Subcutaneous abdominal adipose tissue (tissue), 5 donors: Measurements from ENCODE around the gene SLC44A4.
"Not testable (repeated sequence)": the region's sequence is repeated elsewhere in the genome, so short reads cannot be mapped to it uniquely, and the experiment has no call there.

ENCODE experiments used
- H3K27ac ChIP-seq: one replicate; pipeline ENCODE4 v1.7.0; 2013; ENCODE audit warnings: low read depth, mild to moderate bottlenecking, inconsistent platforms, low read length, moderate library complexity
- H3K27me3 ChIP-seq, 5 donors: one replicate each; pipeline ENCODE4 v1.7.0; 2013; ENCODE audit warnings: low read length in 5 of 5, inconsistent platforms in 1 of 5; ENCODE audit not compliant: control insufficient read depth in 5 of 5, insufficient read depth in 4 of 5
- H3K36me3 ChIP-seq, 5 donors: one replicate each; pipeline ENCODE4 v1.7.0; 2013; ENCODE audit warnings: low read length in 5 of 5; ENCODE audit not compliant: control insufficient read depth in 5 of 5, insufficient read depth in 5 of 5
- H3K4me1 ChIP-seq, 5 donors: one replicate each; pipeline ENCODE4 v1.7.0; 2013; ENCODE audit warnings: low read length in 5 of 5, mild to moderate bottlenecking in 3 of 5, moderate library complexity in 1 of 5; ENCODE audit not compliant: control insufficient read depth in 5 of 5, insufficient read depth in 5 of 5
- H3K4me3 ChIP-seq, 5 donors: one replicate each; pipeline ENCODE4 v1.7.0; 2013; ENCODE audit warnings: low read length in 5 of 5, low read depth in 1 of 5
- H3K9ac ChIP-seq, 5 donors: one replicate each; pipeline ENCODE4 v1.7.0; 2013; ENCODE audit warnings: low read length in 5 of 5, mild to moderate bottlenecking in 4 of 5, moderate library complexity in 3 of 5
- H3K9me3 ChIP-seq, 5 donors: one replicate each; pipeline ENCODE4 v1.7.0; 2013; ENCODE audit warnings: low read length in 5 of 5; ENCODE audit not compliant: control insufficient read depth in 5 of 5
- donor health status: healthy.
- donor health status: healthy.
- donor health status: healthy.
- donor health status: healthy.
- donor health status: healthy.

The SLC44A4 gene

DNA sequence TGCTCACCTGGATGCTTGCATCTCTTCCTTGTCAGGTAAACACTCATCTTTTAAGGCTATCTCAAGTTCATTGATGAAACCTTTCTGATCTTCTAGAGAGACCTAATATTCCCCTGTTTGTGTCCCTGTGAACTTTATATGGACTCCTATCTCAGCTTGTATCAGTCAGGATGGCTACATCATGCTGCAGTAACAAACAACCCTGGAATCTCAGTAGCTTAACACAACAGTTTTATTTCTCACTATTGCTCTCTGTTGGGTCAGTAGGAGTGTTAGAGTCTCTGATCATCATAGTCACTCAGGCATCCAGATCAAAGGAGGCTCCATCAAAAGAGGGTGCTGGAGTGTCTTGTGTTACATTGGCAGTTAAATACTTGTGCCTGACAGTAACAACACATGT, 36.6 kb upstream of the SLC44A4 start:
- Histone ChIP-seq H3K27me3 (peaks cover 0 to 5% (median 0%) of the 10 kb centered on the region in 5 donors), H3K36me3 (no peaks in the 10 kb centered on the region), H3K27ac (no peak overlapping the region), H3K4me1 (no peaks in the 10 kb centered on the region), H3K4me3 (no peak overlapping the region), H3K9me3 (no peaks in the 10 kb centered on the region), H3K9ac (no peak overlapping the region)

DNA sequence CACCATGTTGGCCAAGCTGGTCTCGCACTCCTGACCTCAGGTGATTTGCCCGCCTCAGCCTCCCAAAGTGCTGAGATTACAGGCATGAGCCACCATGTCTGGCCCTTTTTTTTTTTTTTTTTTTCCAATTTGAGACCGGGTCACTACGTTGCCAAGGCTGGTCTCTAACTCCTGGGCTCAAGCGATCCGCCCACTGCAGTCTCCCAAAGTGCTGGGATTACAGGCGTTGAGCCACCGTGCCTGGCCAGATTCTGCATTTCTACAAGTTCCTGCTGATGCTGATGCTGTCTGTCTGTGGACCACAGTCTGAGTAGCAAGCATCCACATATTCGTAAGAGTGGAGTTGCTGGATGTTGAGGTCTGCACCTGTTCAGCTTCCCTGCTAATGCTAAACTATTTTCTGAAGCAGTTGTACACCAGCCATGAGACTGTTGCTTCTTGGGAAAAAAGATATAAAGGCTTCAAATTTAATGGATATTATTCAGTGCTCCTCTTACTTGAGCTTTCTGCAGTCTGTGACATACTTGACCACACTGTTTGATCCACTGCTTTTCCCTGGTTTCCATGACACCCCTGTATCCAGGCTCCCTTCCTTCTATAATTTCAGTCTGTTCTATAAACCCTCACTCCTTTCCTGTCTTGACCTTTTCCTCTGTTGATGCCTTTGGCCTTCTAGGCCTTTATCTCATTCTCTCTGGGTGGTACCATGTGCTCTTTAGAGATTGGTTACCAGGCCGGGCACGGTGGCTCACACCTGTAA, 33.2 kb upstream of the SLC44A4 start:
- Histone ChIP-seq H3K9ac (no peak overlapping the region), H3K27ac (no peak overlapping the region), H3K4me3 (no peak overlapping the region), H3K36me3 (no peaks in the 10 kb centered on the region), H3K4me1 (peaks cover 0 to 6% (median 5%) of the 10 kb centered on the region in 5 donors), H3K27me3 (peaks cover 0 to 5% (median 0%) of the 10 kb centered on the region in 5 donors), H3K9me3 (no peaks in the 10 kb centered on the region)

DNA sequence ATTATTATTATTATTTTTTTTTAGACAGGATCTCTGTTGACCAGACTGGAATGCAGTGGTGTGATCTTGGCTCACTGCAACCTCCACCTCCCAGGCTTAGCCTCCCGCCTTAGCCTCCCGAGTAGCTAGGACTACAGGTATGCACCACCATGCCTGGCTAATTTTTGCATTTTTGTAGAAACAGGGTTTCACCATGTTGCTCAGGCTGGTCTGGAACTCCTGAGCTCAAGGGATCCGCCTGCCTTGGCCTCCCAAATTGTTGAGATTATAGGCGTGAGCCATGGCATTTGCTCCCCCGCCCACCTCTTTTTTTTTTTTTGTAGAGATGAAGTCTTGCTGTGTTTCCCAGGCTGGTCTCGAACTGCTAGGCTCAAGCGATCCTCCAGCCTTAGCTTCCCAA, 30.5 kb upstream of the SLC44A4 start:
- H3K4me3 ChIP-seq, H3K36me3 ChIP-seq, H3K9ac ChIP-seq, H3K27me3 ChIP-seq, H3K27ac ChIP-seq, H3K9me3 ChIP-seq, H3K4me1 ChIP-seq: not testable (repeated sequence)

DNA sequence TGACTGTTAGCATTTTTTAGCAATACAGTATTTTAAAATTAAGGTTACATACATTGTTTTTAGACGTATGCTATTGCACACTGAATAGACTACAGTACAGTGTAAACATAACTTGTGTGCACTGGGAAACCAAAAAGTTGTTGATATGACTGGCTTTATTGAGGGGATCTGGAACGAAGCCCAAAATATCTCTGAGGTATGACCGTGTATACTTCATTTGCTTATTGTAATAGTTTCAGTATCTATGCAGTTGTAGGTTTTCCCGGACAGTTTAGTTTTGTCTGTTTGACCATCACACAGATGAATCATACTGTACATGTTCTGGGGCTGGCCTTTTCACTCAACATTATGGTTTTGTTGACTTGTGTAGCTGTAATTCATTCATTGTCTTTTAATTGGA, 30.0 kb upstream of the SLC44A4 start:
- Histone ChIP-seq H3K27me3 (peaks cover 0 to 5% (median 0%) of the 10 kb centered on the region in 5 donors), H3K36me3 (no peaks in the 10 kb centered on the region), H3K9me3 (no peaks in the 10 kb centered on the region), H3K27ac (no peak overlapping the region), H3K4me3 (no peak overlapping the region), H3K9ac (no peak overlapping the region), H3K4me1 (peaks cover 0 to 6% (median 5%) of the 10 kb centered on the region in 5 donors)

DNA sequence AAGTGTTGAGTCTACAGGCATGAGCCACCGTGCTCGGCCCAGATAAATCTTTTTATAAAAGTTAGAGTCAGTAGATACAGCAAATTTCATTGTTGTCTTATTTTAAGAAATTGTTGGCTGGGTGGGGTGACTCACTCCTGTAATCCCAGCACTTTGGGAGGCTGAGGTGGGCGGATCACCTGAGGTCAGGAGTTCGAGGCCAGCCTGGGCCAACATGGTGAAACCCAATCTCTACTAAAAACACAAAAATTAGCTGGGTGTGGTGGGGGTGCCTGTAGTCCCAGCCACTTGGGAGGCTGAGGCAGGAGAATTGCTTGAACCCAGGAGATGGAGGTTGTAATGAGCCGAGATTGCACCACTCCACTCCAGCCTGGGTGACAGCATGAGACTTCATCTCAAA, 29.5 kb upstream of the SLC44A4 start:
- H3K27ac ChIP-seq, H3K4me1 ChIP-seq, H3K36me3 ChIP-seq, H3K27me3 ChIP-seq, H3K9ac ChIP-seq, H3K9me3 ChIP-seq, H3K4me3 ChIP-seq: not testable (repeated sequence)

DNA sequence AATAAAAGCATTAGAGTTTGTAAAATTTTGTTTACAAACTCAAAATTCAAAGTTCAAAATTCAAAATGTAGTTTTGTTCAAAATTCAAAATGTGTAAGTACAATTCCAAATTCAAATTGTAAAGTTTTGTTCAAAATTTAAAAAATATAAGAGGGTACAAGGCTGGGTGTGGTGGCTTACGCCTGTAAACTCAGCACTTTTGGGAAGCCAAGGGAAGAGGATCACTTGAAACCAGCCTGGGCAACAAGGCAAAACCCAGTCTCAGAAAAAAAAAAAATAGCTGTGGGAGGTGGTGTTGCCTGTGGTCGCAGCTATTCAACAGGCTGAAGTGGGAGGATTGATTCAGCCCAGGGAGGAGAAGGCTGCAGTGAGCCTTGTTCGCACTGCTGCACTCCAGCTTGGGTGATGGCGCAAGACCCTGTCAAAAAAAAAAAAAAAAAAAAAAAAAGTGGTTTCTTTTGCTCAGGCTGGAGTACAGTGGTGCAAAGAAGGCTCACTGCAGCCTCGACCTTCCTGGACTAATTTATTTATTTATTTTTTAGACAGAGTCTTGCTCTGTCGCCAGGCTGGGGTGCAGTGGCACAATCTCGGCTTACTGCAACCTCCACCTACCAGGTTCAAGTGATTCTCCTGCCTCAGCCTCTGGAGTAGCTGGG, 28.5 kb upstream of the SLC44A4 start:
- no peak overlapping the region for H3K27ac ChIP-seq

DNA sequence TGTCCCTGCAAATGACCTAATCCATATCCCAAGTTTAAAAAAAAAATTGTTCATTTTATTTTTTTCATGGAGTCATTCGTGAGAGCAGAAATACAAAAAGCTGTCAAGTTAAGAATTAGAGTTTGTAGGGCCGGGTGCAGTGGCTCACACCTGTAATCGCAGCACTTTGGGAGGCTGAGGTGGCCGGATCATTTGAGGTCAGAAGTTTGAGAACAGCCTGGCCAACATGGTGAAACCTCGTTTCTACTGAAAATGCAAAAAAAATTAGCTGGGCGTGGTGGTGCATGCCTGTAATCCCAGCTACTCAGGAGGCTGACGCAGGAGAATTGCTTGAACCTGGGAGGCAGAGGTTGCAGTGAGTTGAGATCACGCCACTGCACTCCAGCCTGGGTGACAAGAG, 27.9 kb upstream of the SLC44A4 start:
- peaks cover 3 to 16% (median 14%) of the 10 kb centered on the region in 5 donors for H3K4me1 ChIP-seq
- H3K27ac ChIP-seq, H3K27me3 ChIP-seq, H3K9ac ChIP-seq, H3K4me3 ChIP-seq, H3K9me3 ChIP-seq, H3K36me3 ChIP-seq: not testable (repeated sequence)

More for the DNA sequence above, 28.5 kb upstream of the SLC44A4 start:
- no peaks in the 10 kb centered on the region for H3K36me3 ChIP-seq
- H3K27me3 ChIP-seq, result peaks cover 0 to 2% (median 0%) of the 10 kb centered on the region in 5 donors
- H3K9ac ChIP-seq, result no peak overlapping the region
- H3K4me3 ChIP-seq, result no peak overlapping the region
- H3K9me3 ChIP-seq, result no peaks in the 10 kb centered on the region
- H3K4me1 ChIP-seq, result peaks cover 3 to 15% (median 12%) of the 10 kb centered on the region in 5 donors

DNA sequence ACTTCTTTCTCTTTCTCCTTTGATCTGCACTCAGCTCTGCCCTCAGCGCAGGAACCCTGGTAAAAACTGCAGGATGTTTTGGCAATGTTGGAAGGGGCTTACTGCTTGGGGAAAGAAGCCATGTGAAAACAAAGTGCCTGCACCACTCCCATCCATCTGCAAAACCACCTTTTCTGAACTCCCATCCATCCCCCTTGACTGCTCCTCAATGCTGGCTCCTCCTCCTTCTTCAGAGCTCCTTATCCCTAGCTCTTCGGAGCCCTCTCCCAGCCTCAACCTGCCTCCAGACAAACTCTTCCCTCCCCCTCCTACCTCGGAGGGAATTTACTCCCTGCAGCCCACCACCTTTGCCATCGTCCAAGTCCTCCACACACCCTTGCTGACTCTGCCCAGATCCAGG, 27.3 kb upstream of the SLC44A4 start:
- H3K36me3 ChIP-seq, result no peaks in the 10 kb centered on the region
- no peak overlapping the region for H3K27ac ChIP-seq
- no peak overlapping the region for H3K4me3 ChIP-seq
- no peaks in the 10 kb centered on the region for H3K9me3 ChIP-seq
- peaks cover 0 to 2% (median 0%) of the 10 kb centered on the region in 5 donors for H3K27me3 ChIP-seq
- H3K4me1 ChIP-seq, result peaks cover 3 to 20% (median 17%) of the 10 kb centered on the region in 5 donors
- H3K9ac ChIP-seq, result no peak overlapping the region

DNA sequence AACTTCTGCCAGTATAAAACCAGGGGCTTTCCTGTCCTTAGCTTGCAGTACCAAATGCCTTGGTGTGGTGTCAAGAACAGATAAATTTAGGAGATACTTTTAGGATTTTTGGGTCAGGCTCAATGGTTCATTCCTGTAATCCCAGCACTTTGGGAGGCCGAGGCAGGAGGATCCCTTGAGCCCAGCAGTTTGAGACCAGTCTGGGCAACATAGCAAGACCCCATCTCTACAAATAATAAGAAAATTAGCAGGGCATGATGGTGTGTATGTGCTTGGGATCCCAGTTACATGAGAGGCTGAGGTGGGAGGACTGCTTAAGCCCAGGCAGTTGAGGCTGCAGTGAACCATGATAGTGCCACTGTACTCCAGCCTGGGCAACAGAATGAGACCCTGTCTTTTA, 26.2 kb upstream of the SLC44A4 start:
- Histone ChIP-seq H3K4me1 (peaks cover 3 to 24% (median 22%) of the 10 kb centered on the region in 5 donors), H3K27ac (no peak overlapping the region), H3K9ac (no peak overlapping the region), H3K4me3 (no peak overlapping the region), H3K36me3 (no peaks in the 10 kb centered on the region), H3K27me3 (peaks cover 0 to 2% (median 0%) of the 10 kb centered on the region in 5 donors), H3K9me3 (no peaks in the 10 kb centered on the region)

DNA sequence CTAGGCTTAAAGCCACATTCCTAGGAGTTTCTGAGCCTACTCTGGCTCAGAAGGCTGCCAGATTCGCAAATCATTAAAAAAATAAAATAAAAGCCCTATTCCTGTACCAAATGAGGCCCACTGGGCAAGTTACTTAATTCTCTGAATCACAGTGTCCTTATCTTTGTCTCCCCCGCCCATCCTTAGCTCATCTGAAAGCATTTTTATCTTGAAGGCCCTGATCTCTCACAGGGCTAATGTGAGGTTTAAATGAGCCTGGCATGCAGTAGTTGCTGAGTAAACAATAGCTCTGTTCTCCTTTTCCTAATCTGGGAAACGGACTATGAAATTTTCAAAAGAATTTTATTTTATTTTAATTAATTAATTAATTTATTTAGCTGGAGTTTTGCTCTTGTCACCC, 25.2 kb upstream of the SLC44A4 start:
- H3K9ac ChIP-seq, result no peak overlapping the region
- H3K27me3 ChIP-seq, result peaks cover 0 to 2% (median 0%) of the 10 kb centered on the region in 5 donors
- peaks cover 3 to 34% (median 24%) of the 10 kb centered on the region in 5 donors for H3K4me1 ChIP-seq
- no peak overlapping the region for H3K4me3 ChIP-seq
- H3K36me3 ChIP-seq, result no peaks in the 10 kb centered on the region
- H3K27ac ChIP-seq, result no peak overlapping the region
- no peaks in the 10 kb centered on the region for H3K9me3 ChIP-seq
